Measurements from ENCODE around the gene MAP7D1. TPM values are rescaled to one million over a fixed set of nuclear protein-coding genes. Genes with fewer than 3 reads are reported as not detected.
A peak's percentile ranks its signal among the peaks of the same experiment; 100 is the strongest.

Gene MAP7D1
- total RNA-seq, 1 donor from 2014 or later = 120 TPM

- Histone ChIP-seq H3K36me3 (no peaks in the 10 kb centered on the region), H3K27me3 (ENCODE audit: low read depth) (no peaks in the 10 kb centered on the region), H3K4me1 (peaks cover 27% of the 10 kb centered on the region), H3K27ac (no peak overlapping the region), H3K9me3 (no peaks in the 10 kb centered on the region), H3K4me3 (no peak overlapping the region)
- intact Hi-C loops (cut with DNase I) = no loop called here
- TF ChIP-seq CTCF (IDR thresholded peaks at IDR 0.05) = no peak
- peak; percentile 69 to 73 for ATAC-seq
- DNase-seq = peak; percentile 74
Measured at GRCh38 chr1:36207339-36207738, 51.4 kb downstream of the MAP7D1 start.

- ATAC-seq = no peak
- Histone ChIP-seq H3K27ac (no peak overlapping the region), H3K4me3 (no peak overlapping the region)
Measured at GRCh38 chr1:36208978-36209703, 53.2 kb downstream of the MAP7D1 start.

GRCh38 chr1:36211307-36211706 lies 55.3 kb downstream of the MAP7D1 start:
- no peak for TF ChIP-seq CTCF (IDR thresholded peaks at IDR 0.05)
- no peak overlapping the region for H3K27ac ChIP-seq
- intact Hi-C loops (cut with DNase I) = no loop called here
- no peak for ATAC-seq
- no peak overlapping the region for H3K4me3 ChIP-seq
- H3K27me3 ChIP-seq (ENCODE audit: low read depth) = no peaks in the 10 kb centered on the region
- DNase-seq = no peak
- no peaks in the 10 kb centered on the region for H3K36me3 ChIP-seq
- H3K4me1 ChIP-seq = peaks cover 8% of the 10 kb centered on the region
- H3K9me3 ChIP-seq = no peaks in the 10 kb centered on the region

More at GRCh38 chr1:36208978-36209703, 53.2 kb downstream of the MAP7D1 start:
- peaks cover 13% of the 10 kb centered on the region for H3K4me1 ChIP-seq
- no peak for DNase-seq
- intact Hi-C loops (cut with DNase I) = no loop called here
- no peaks in the 10 kb centered on the region for H3K27me3 ChIP-seq (ENCODE audit: low read depth)
- TF ChIP-seq CTCF (IDR thresholded peaks at IDR 0.05) = no peak
- H3K36me3 ChIP-seq = no peaks in the 10 kb centered on the region
- no peaks in the 10 kb centered on the region for H3K9me3 ChIP-seq

- H3K27me3 ChIP-seq (ENCODE audit: low read depth) = no peaks in the 10 kb centered on the region
- intact Hi-C loops (cut with DNase I) = no loop called here
- no peak overlapping the region for H3K4me3 ChIP-seq
- no peak for DNase-seq
- H3K9me3 ChIP-seq = no peaks in the 10 kb centered on the region
- TF ChIP-seq CTCF (IDR thresholded peaks at IDR 0.05) = no peak
- H3K36me3 ChIP-seq = no peaks in the 10 kb centered on the region
- ATAC-seq = no peak
- no peak overlapping the region for H3K27ac ChIP-seq
- peaks cover 8% of the 10 kb centered on the region for H3K4me1 ChIP-seq
Measured at GRCh38 chr1:36211841-36212240, 55.9 kb downstream of the MAP7D1 start.

GRCh38 chr1:36212782-36213181 lies 56.8 kb downstream of the MAP7D1 start:
- peaks cover 8% of the 10 kb centered on the region for H3K4me1 ChIP-seq
- intact Hi-C loops (cut with DNase I) = no loop called here
- DNase-seq (no peak), ATAC-seq (peak; percentile 51 to 78)
- no peaks in the 10 kb centered on the region for H3K9me3 ChIP-seq
- no peak overlapping the region for H3K27ac ChIP-seq
- no peaks in the 10 kb centered on the region for H3K27me3 ChIP-seq (ENCODE audit: low read depth)
- no peaks in the 10 kb centered on the region for H3K36me3 ChIP-seq
- no peak for TF ChIP-seq CTCF (IDR thresholded peaks at IDR 0.05)
- no peak overlapping the region for H3K4me3 ChIP-seq

Data from lower lobe of right lung (tissue), 2 donors.